ENCODE measurements around the gene HILPDA.

The HILPDA gene

DNA sequence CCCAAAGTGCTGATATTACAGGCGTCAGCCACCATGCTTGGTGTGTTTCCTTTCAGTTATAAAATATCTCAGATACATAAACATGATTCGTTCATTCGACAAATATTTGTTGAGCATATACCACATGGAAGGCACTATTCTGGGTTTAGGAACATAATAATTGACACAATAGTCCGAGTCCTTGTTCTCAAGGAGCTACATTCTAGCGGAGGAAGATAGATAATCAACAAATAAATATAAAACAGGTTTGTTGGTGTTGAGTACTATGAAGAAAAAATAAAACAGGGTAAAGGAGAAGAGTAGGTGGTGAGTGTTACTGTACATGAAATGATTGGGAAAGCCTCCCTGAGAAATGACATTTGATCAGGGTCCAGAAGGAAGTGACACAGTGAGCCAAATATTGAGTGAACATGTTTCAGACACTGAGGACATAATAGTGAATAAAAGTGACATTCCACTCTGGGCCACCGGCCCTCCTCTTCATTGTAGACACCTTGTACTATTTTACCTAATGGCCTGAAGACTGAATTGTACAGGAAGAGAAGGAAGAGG lies 6.9 kb upstream of the HILPDA start:
- peaks cover 10% of the 10 kb centered on the region for H3K4me1 ChIP-seq (ENCODE audit: control insufficient read depth, low read length)
- 0 out of 2 replicates have a peak, but pooled peaks cover 2% of the 10 kb centered on the region for H3F3A ChIP-seq (ENCODE audit: control insufficient read depth, insufficient read depth)
- H3K9me2 ChIP-seq (replicated peaks; ENCODE audit: control insufficient read depth, low read length): no peaks in the 10 kb centered on the region
- no peaks in the 10 kb centered on the region for H4K20me1 ChIP-seq (ENCODE audit: control insufficient read depth, insufficient read depth, low read depth, low read length)
- no peak overlapping the region for H3K4me3 ChIP-seq (ENCODE audit: low read length)
- H3K79me2 ChIP-seq (ENCODE audit: control insufficient read depth, low read length): no peaks in the 10 kb centered on the region
- H3K27me3 ChIP-seq (ENCODE audit: control insufficient read depth, low read length): peaks cover 16% of the 10 kb centered on the region
- H3K27ac ChIP-seq (ENCODE audit: low read depth, low read length): no peak overlapping the region
- H3K4me2 ChIP-seq (ENCODE audit: low read length): no peak overlapping the region
- TF ChIP-seq, protein P1, sequence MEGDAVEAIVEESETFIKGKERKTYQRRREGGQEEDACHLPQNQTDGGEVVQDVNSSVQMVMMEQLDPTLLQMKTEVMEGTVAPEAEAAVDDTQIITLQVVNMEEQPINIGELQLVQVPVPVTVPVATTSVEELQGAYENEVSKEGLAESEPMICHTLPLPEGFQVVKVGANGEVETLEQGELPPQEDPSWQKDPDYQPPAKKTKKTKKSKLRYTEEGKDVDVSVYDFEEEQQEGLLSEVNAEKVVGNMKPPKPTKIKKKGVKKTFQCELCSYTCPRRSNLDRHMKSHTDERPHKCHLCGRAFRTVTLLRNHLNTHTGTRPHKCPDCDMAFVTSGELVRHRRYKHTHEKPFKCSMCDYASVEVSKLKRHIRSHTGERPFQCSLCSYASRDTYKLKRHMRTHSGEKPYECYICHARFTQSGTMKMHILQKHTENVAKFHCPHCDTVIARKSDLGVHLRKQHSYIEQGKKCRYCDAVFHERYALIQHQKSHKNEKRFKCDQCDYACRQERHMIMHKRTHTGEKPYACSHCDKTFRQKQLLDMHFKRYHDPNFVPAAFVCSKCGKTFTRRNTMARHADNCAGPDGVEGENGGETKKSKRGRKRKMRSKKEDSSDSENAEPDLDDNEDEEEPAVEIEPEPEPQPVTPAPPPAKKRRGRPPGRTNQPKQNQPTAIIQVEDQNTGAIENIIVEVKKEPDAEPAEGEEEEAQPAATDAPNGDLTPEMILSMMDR (IDR thresholded peaks at IDR 0.05; ENCODE audit: low read depth, low read length, poor library complexity, severe bottlenecking): no peak
- no peak for TF ChIP-seq EZH2phosphoT487 (IDR thresholded peaks at IDR 0.05; ENCODE audit: borderline replicate concordance, low read length)
- H3K9me3 ChIP-seq (ENCODE audit: control insufficient read depth, insufficient read depth, low read length): no peaks in the 10 kb centered on the region
- no peaks in the 10 kb centered on the region for H3K36me3 ChIP-seq (ENCODE audit: control insufficient read depth, low read length)

GRCh38 chr7:128450409-128450808 lies 5.3 kb upstream of the HILPDA start:
- no peak overlapping the region for H3K4me3 ChIP-seq (ENCODE audit: low read length)
- peaks cover 20% of the 10 kb centered on the region for H3K27me3 ChIP-seq (ENCODE audit: control insufficient read depth, low read length)
- H3K4me2 ChIP-seq (ENCODE audit: low read length): no peak overlapping the region
- 0 out of 2 replicates have a peak, but pooled peaks cover 2% of the 10 kb centered on the region for H3F3A ChIP-seq (ENCODE audit: control insufficient read depth, insufficient read depth)
- peaks cover 8% of the 10 kb centered on the region for H3K4me1 ChIP-seq (ENCODE audit: control insufficient read depth, low read length)
- H3K36me3 ChIP-seq (ENCODE audit: control insufficient read depth, low read length): no peaks in the 10 kb centered on the region
- peaks cover 2% of the 10 kb centered on the region; the same call in 1 of the 2 replicates for H3K79me2 ChIP-seq (ENCODE audit: control insufficient read depth, low read length)
- no peak overlapping the region for H3K27ac ChIP-seq (ENCODE audit: low read depth, low read length)
- H4K20me1 ChIP-seq (ENCODE audit: control insufficient read depth, insufficient read depth, low read depth, low read length): no peaks in the 10 kb centered on the region
- no peak for TF ChIP-seq EZH2phosphoT487 (IDR thresholded peaks at IDR 0.05; ENCODE audit: borderline replicate concordance, low read length)
- TF ChIP-seq, protein P1 (IDR thresholded peaks at IDR 0.05; ENCODE audit: low read depth, low read length, poor library complexity, severe bottlenecking): no peak
- H3K9me3 ChIP-seq (ENCODE audit: control insufficient read depth, insufficient read depth, low read length): no peaks in the 10 kb centered on the region
- no peaks in the 10 kb centered on the region for H3K9me2 ChIP-seq (replicated peaks; ENCODE audit: control insufficient read depth, low read length)

GRCh38 chr7:128450913-128451312 lies 4.8 kb upstream of the HILPDA start:
- Histone ChIP-seq H3F3A (ENCODE audit: control insufficient read depth, insufficient read depth) (0 out of 2 replicates have a peak, but pooled peaks cover 2% of the 10 kb centered on the region), H3K4me3 (ENCODE audit: low read length) (no peak overlapping the region), H4K20me1 (ENCODE audit: control insufficient read depth, insufficient read depth, low read depth, low read length) (no peaks in the 10 kb centered on the region), H3K9me2 (replicated peaks; ENCODE audit: control insufficient read depth, low read length) (no peaks in the 10 kb centered on the region), H3K27ac (ENCODE audit: low read depth, low read length) (no peak overlapping the region), H3K36me3 (ENCODE audit: control insufficient read depth, low read length) (peaks cover under 1% of the 10 kb centered on the region), H3K4me1 (ENCODE audit: control insufficient read depth, low read length) (peaks cover 9% of the 10 kb centered on the region), H3K79me2 (ENCODE audit: control insufficient read depth, low read length) (peaks cover 4% of the 10 kb centered on the region), H3K27me3 (ENCODE audit: control insufficient read depth, low read length) (peaks cover 20% of the 10 kb centered on the region), H3K4me2 (ENCODE audit: low read length) (no peak overlapping the region), H3K9me3 (ENCODE audit: control insufficient read depth, insufficient read depth, low read length) (no peaks in the 10 kb centered on the region)
- TF ChIP-seq, protein P1 (IDR thresholded peaks at IDR 0.05; ENCODE audit: low read depth, low read length, poor library complexity, severe bottlenecking): no peak
- TF ChIP-seq EZH2phosphoT487 (IDR thresholded peaks at IDR 0.05; ENCODE audit: borderline replicate concordance, low read length): no peak
